Left lung (tissue), 10 donors: ENCODE results near the gene SH3RF1. TPM values are rescaled to one million over a fixed set of nuclear protein-coding genes. Genes with fewer than 3 reads are reported as not detected.
A peak's percentile ranks its signal among the peaks of the same experiment; 100 is the strongest.

Experiments
- ATAC-seq: fragments of 200-7000 bp; cut with Tn5 transposase; one replicate; pipeline ENCODE4 v1.9.1; 2020; ENCODE audit warnings: moderate library complexity
- DNase-seq, 4 donors: peaks; one replicate each; pipeline ENCODE4 v3.0.0-alpha.2; 2013 to 2020
- H3K27ac ChIP-seq, 2 donors: fragments of 200-600 bp; sonication (generic) in 1 of 2; one replicate each; pipeline versions ENCODE4 v1.5.0 to v1.8.0; 2020 to 2021
- H3K27me3 ChIP-seq, 2 donors: fragments of 200-600 bp; sonication (generic) in 1 of 2; one replicate each; pipeline versions ENCODE4 v1.5.0 to v1.8.0; 2020 to 2021
- H3K36me3 ChIP-seq, 2 donors: fragments of 200-600 bp; sonication (generic) in 1 of 2; one replicate each; pipeline versions ENCODE4 v1.5.0 to v1.8.0; 2020 to 2021
- H3K4me1 ChIP-seq, 2 donors: fragments of 200-600 bp; one replicate each; pipeline ENCODE4 v1.8.0; 2021
- H3K4me3 ChIP-seq, 2 donors: fragments of 200-600 bp; sonication (generic) in 1 of 2; one replicate each; pipeline versions ENCODE4 v1.5.0 to v1.8.0; 2020 to 2021; ENCODE audit warnings: mild to moderate bottlenecking in 1 of 2
- H3K9me3 ChIP-seq, 2 donors: fragments of 200-600 bp; sonication (generic) in 1 of 2; one replicate each; pipeline versions ENCODE4 v1.5.0 to v1.8.0; 2020 to 2021
- CTCF ChIP-seq, 2 donors: fragments of 200-600 bp; sonication (generic) in 1 of 2; IDR thresholded peaks; one replicate each; pipeline versions ENCODE4 v1.5.0 to v1.8.0; 2021; ENCODE audit warnings: antibody characterized with exemption in 2 of 2
- intact Hi-C, 2 donors: fragments of 100-400 bp; cut with DNase I; formaldehyde crosslinking; loops; one replicate each; pipeline versions ENCODE4 v1.11.2 to v1.14.2; 2022
- polyA plus RNA-seq, 6 donors: library from polyadenylated mRNA; unstranded; fragments of 120-200 nt; gene quantifications; one replicate each; pipeline ENCODE4 v1.2.1, GENCODE V29; 2013; ENCODE audit not compliant: insufficient read length in 6 of 6
- total RNA-seq, 2 donors: library from RNA; stranded (reverse); fragmentation: NEBNext Ultra II Directional; extraction: Animal tissue kit (Norgen Biotek cat#: 25700); gene quantifications; one replicate each; pipeline ENCODE4 v1.2.1, GENCODE V29; 2021
- donor health status: DM: no; HTN: yes; CAD: no.
- donor health status: DM: no; HTN: no; CAD: no.

The SH3RF1 gene
- total and polyA plus RNA-seq, 8 donors, result 18.9 to 39.4 (median 20.8) TPM

GRCh38 chr4:169275180-169275579 lies 4.4 kb upstream of the SH3RF1 start:
- Histone ChIP-seq H3K27ac (no peak overlapping the region), H3K4me1 (peaks cover 0 to 19% of the 10 kb centered on the region in 2 donors), H3K27me3 (peaks cover 0 to 10% of the 10 kb centered on the region in 2 donors), H3K4me3 (no peak overlapping the region), H3K9me3 (no peaks in the 10 kb centered on the region), H3K36me3 (no peaks in the 10 kb centered on the region)
- ATAC-seq, result no peak
- TF ChIP-seq CTCF (IDR thresholded peaks at IDR 0.05), result no peak
- DNase-seq, result no peak
- intact Hi-C loops, result no loop called here

GRCh38 chr4:169274033-169274432 lies 3.3 kb upstream of the SH3RF1 start:
- Histone ChIP-seq H3K9me3 (no peaks in the 10 kb centered on the region), H3K4me1 (peaks cover 0 to 27% of the 10 kb centered on the region in 2 donors), H3K27me3 (peaks cover 0 to 10% of the 10 kb centered on the region in 2 donors), H3K4me3 (no peak overlapping the region), H3K27ac (no peak overlapping the region), H3K36me3 (no peaks in the 10 kb centered on the region)
- TF ChIP-seq CTCF (IDR thresholded peaks at IDR 0.05), result no peak
- DNase-seq (no peak), ATAC-seq (no peak)
- intact Hi-C loops, result no loop called here

- H3K27me3 ChIP-seq, result peaks cover 0 to 10% of the 10 kb centered on the region in 2 donors
- H3K36me3 ChIP-seq, result no peaks in the 10 kb centered on the region
- no peaks in the 10 kb centered on the region for H3K9me3 ChIP-seq
- DNase-seq (no peak), ATAC-seq (no peak)
- H3K27ac ChIP-seq, result no peak overlapping the region
- intact Hi-C loops, result no loop called here
- H3K4me1 ChIP-seq, result peaks cover 10 to 44% of the 10 kb centered on the region in 2 donors
- no peak overlapping the region for H3K4me3 ChIP-seq
- TF ChIP-seq CTCF (IDR thresholded peaks at IDR 0.05), result no peak
These were observed 1.6 kb upstream of the SH3RF1 start for GRCh38 chr4:169272265-169272886.

GRCh38 chr4:169271692-169272007 lies 894 bp upstream of the SH3RF1 start:
- Histone ChIP-seq H3K27me3 (peaks cover 0 to 10% of the 10 kb centered on the region in 2 donors), H3K27ac (peak overlapping the region; percentile 92 to 95), H3K4me1 (peaks cover 10 to 51% of the 10 kb centered on the region in 2 donors), H3K9me3 (no peaks in the 10 kb centered on the region), H3K4me3 (peak overlapping the region; percentile 84 to 98), H3K36me3 (no peaks in the 10 kb centered on the region)
- ATAC-seq (peak; percentile 0), DNase-seq (no peak)
- intact Hi-C loops, result no loop called here
- TF ChIP-seq CTCF (IDR thresholded peaks at IDR 0.05), result no peak

GRCh38 chr4:169269916-169270809 lies 593 bp downstream of the SH3RF1 start:
- Histone ChIP-seq H3K27ac (peak overlapping the region; percentile 92 to 95), H3K4me1 (peaks cover 18 to 64% of the 10 kb centered on the region in 2 donors), H3K27me3 (peaks cover 0 to 10% of the 10 kb centered on the region in 2 donors), H3K4me3 (peak overlapping the region; percentile 84 to 98), H3K9me3 (no peaks in the 10 kb centered on the region), H3K36me3 (no peaks in the 10 kb centered on the region)
- peak; percentile 67 for ATAC-seq
- intact Hi-C loops, result no loop called here
- peak in 3 of 4 donors; percentile 37 to 91 (median 57) for DNase-seq
- no peak for TF ChIP-seq CTCF (IDR thresholded peaks at IDR 0.05)
